NCI-H69 (cell line): ENCODE data around the gene RYR3.
"Not testable (repeated sequence)": the region's sequence is repeated elsewhere in the genome, so short reads cannot be mapped to it uniquely, and the experiment has no call there.

Experiments used
- DNase-seq: peaks from one replicate; lab custom pipeline; 2025; lab: John Stamatoyannopoulos, UW

RYR3 gene

DNA sequence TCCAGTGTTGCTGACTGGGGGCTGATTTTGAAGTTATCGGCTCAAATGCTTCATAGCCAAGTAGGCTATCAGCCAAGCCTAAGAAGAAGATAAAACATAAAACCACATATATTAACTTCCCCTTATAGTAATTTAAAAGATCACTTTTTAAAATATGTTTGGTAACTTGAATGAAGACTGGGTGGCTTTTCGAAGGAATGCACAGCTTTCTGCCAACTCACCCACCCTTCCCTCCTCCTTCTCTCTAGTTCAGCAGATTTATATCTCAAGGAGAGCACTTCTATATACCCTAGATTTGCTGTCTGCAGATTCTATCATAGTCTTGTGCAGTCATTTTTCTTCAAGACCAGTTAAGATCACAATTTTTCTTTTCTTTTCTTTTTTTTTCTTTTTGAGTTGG is 468.1 kb downstream of the RYR3 start:
- no peak for DNase-seq

DNA sequence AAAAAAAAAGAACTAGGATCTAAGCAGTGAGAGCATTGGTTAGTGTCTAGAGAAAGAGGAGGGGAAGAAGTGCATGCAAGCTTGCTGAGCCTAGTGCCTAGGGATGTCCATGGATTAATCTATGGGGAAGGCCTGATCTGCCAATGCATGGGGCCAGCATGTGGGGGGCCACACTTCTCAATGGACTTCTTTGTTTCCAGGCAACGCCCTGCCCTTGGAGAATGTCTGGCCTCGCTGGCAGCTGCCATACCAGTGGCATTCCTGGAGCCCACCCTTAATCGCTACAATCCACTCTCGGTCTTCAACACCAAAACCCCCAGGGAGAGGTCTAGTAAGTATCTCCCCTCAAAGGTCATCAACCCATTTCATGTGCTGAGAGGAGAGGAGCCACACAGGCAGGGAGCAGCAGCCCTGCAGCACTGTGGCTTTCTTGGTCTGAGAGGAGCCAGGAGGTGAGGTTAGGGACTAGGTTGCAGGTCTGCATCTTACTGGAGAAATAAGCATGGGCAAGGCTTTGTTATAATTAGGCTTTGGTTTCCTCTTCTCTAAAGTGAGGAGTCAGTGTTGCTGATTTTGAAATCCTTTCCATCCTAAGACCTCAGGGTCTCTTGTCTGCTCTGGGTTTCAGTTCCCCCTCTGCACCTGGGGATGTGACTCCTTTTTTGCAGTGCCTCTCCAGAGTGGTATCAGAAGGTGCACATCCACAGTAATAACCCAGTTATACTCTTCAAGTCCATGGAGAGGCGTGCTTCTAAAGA is 469.4 kb downstream of the RYR3 start:
- DNase-seq, result no peak

DNA sequence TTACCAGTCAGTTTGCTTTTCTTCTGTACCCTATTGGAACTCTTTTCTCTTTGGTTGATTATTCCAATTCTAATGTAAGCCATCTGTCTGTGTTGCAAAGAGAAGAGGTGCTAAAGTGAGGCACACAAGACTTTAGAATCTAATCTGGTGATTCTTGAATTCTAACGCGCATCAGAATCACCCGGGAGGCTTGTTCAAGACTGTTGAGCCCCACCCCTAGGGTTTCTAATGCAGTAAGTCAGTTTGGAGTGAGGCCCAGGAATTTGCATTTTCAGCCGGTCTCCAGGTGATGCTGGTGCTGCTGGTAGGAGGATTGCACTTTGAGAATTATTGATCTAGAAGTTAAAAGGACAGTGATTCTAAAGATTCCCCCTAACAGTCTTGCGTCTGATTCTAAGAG is 472.2 kb downstream of the RYR3 start:
- DNase-seq, result no peak

DNA sequence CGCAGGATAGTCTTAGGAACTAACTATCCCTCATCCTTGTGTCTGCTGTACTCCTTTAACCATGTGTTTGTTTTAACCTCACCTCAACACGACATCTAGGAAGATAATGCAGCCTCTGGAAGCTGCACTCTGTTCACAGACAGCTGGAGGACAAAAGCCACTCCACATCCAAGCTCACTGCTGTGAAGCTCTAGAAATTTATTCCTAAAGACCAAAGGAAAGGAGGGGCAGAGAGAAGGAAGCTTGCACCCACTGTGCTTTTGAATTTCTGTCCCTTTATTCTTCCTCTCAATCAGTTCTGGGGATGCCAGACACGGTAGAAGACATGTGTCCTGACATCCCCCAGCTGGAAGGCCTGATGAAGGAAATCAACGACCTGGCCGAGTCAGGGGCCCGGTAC is 474.6 kb downstream of the RYR3 start:
- no peak for DNase-seq

DNA sequence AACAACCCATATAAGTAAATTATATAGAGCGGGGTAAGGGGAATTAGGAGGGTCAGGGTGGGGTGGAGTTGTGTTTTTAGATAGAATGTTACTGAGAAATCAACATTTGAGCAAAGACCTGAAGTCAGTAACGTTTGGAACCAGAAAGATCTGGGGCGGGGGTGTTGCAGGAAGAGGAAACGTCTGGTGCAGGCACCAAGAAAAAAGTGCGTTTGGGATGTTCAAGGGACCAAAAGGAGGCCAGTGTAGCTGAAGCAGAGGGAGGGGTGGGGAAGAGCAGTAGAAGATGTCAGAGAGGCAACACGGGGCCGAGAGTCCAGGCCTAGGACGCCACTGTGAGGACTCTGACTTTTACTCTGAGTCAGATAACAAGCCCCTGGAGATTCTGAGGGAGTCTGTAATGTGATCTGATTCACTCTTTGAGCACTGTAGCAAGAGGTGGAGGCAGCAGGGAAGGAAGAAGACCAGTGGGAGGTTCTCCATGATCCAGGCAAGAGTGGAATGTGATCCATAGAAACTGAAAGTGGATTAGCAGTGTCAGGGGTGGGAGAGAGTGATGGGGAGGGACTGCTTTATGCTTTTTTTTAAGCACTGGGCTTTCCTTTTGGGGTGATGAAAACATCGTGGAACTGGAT is 478.3 kb downstream of the RYR3 start:
- no peak for DNase-seq

DNA sequence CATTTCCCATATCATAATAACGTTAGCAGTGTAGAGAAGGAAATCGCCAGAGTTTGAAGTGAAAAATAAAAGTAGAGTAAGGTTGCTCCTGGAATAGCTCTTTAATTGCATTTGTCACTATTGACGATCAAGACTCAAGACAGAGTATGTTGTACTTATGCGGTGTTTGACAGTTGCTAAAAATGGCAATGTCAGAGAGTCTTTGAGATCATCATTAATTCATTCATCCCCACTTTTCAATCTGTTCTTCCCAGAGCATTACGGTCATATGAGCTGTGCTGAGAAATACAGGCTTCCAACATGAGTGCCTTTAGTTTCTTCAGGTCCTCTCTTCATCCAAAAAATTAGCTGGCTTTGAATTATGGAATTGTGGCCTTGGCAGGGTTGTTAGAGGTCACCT is 483.7 kb downstream of the RYR3 start:
- DNase-seq, result no peak

DNA sequence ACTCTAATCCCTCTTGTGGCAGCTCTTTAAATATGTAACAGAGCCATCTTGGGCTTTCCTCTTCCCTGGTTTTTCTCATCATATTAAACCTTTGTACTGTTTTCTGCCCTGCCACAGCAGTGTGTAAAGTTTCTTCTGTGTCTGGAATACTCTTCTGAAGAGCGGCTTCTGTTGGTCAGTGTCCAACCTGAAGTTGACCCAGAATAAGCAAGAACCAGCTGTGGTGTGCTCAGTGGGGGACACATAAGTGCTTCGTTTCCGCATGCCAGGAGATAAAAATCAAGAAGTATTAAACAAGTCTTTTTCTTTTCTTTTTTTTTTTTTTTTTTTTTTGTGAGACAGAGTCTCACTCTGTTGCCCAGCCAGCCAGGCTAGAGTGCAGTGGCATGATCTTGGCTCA is 484.3 kb downstream of the RYR3 start:
- DNase-seq, result no peak

DNA sequence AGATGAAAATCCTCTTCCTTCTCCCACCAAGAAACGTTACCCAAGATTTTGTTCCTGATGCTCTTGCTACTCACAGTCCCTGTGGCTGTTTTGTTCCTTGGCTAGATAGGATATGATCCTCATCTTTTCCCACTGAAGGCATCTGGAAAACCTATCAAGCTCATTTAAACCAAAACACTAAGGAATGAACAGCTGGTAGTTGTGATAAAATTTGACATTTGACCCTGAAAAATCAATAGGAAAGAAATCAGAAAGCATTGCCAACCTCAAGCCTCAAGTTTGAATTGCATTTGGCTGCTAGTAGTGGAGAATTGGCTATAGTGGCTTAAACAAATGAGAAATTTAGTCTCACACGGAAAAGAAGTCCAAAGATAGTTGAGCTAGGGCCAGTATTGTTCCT is 486.9 kb downstream of the RYR3 start:
- DNase-seq, result no peak

DNA sequence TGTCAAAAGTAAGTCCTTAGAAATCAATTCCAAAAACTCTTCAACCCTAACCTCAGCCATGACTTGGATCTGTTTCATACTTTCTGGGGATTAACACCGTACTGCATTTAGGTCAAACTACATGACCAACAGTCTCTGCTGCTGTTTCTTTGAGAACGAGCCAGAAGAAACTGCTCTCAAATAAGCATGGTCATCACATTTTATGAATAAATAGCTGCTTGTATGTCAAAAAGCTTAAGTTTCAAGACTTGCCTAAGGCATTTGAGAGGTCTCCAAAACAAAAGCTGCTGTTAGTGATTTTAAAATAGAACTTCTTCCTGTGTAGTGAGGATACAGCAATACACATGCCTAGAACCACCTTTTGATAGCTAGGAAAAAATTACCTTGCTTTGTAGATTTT is 491.2 kb downstream of the RYR3 start:
- DNase-seq, result no peak

DNA sequence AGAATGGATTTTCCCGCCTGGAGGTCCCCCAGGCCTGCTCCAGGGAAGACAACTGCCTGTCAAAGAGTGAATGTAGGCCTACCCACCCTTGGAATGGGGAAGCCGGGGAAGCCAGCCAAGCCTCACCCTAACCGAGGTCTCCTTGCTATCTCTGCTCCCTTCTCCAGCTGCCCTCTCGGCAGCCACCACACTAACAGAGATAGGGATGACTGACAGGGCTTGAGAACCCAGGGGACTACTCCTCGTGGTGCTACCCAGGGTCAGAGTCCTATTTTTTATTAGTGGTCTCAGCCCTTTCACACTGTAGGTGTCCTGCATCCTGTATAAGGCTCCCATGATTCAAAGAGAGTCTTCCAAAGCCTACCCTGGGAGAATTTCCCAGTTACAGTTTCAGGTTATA is 496.9 kb downstream of the RYR3 start:
- DNase-seq, result no peak

DNA sequence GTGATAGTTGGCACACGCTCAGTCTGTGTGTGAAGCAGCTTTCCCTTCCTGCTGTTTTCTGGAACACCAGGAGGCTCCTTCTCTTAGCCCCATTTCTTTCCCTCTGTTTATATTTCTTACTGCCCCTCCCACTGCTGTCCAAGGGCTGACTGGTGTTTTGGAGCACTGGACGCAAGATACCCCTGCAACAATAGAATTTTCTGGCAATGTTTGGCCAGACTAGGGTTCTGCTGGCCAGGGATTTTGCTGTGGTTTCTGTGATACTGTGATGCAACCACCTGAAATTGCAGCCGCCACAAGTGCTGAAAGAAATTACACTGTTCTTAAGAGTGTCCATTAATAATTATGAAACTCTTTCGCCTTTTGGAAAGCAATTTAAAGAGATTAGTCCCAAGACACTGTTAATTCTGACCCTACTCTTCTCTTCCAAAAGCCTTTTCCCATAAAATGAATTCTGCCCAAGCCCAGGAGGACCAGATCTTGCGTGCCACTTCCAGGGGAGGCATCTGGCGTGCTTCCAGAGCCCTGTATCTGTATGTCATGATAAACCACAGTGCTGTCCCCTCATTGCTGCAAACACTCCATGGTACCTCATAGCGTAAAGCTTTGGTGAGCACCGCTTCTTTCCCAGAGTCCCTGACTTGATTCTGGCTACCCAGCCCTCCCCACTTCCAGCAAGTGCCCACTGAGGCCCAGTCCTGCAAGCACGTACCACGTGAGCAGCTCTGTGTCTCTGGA is 498.1 kb downstream of the RYR3 start:
- DNase-seq, result no peak

DNA sequence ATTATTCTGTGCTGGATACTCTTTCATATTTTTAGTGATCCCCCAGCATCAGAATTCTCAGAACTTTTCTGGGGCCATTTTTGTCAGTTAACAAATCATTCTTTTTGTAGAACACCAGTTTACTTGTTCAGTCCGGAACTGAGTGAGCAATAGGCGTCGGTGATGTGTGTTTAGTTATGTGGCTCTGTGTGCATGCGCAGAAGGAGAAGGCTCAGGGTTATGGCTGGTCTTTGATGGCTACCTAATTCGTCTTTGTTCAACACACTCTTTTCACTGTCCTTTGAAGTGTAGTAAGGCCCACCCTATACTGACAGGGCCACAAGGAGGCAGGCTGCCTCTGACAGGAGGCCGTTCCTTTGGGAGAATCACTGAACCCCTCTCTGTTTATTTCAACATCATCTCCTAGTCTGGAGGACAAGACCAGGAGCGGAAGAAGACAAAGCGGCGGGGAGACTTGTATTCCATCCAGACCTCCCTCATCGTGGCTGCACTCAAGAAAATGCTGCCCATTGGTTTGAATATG is 499.4 kb downstream of the RYR3 start:
- DNase-seq, result no peak

DNA sequence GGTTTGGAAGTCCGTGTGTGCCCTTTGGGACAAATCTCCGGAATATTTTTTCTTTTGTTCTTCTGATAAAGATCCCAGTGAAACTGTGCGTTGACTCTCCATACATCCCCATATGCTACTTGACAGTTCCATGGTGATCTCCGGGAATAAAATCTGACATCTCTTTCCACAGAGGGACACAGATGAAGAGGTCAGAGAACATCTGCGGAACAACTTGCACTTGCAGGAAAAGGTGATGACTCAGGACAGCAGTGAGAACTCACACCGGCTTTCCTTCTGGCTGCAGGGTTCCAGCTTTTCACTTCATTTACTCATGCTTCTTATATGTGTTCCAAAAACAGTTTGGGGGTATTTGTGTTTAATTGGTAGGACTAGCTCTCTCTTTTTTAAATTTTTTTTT is 500.0 kb downstream of the RYR3 start:
- DNase-seq, result no peak

DNA sequence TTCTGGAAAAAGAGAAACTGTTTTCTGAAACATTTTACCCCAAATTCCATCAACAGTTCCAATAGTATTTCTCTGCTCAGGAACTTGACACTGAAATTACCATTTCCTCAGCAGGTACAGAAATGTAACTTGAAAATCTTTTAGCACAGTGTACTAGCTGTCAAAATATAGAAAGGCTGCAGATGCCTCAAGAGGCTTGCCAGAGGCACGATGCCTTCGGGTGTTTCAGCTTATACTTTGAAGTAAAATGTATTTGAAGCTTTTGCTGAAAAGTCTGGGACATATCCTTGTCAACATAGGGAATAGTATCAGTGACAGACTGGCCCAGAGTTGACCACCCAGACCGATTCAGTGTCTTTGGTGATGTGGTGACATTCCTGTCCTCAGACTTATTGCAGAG is 503.1 kb downstream of the RYR3 start:
- no peak for DNase-seq

DNA sequence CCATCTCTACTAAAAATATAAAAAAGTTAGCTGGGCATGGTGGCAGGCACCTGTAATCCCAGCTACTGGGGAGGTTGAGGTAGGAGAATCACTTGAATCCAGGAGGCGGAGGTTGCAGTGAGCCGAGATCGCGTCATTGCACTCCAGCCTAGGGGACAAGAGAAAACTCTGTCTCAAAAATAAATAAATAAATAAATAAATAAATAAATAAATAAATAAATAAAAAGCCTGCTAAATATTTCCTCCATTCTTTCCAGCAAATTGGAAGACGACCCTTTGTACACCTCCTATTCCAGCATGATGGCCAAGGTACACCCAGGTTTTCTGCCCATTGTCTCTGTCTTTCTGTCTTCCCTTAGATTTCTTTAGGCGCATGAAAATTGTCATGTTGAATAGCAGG is 508.7 kb downstream of the RYR3 start:
- not testable (repeated sequence) for DNase-seq

DNA sequence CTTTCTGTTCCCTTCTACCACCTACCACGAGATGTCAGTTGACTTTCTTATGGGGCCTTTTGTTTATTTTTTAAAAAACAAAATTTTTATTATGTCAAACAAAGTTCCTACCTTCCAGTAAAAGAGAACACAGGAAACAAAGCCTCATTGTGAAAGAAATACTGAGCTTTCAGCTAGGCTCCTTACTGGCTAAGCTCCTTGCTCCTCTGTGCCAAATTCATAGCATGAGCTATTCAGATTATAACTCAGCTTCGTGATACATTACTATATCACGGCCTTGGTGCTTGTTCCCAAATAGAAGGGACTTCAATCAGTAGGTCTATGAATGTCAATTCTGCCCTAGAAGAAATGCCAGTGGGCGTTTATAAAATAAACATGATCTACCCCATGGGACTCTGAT is 511.7 kb downstream of the RYR3 start:
- no peak for DNase-seq

DNA sequence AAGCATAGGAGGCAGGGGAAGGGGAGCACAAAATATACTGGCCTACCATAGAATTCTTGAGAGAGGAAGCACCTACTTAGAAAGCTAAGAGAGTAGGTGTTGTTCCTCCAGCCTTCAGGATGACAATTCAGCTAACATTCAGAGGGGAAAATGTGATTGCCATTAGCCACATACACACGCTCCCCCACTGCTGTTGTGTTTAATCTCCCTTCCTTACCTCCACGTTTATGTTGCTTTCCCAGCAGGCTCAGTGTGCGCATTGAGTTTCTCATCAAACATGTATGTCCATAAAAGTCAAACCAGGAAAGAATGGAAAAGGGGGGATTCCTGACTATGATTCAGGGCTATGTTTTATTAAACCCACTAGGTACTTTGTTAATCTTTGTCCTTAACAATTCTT is 512.4 kb downstream of the RYR3 start:
- no peak for DNase-seq

DNA sequence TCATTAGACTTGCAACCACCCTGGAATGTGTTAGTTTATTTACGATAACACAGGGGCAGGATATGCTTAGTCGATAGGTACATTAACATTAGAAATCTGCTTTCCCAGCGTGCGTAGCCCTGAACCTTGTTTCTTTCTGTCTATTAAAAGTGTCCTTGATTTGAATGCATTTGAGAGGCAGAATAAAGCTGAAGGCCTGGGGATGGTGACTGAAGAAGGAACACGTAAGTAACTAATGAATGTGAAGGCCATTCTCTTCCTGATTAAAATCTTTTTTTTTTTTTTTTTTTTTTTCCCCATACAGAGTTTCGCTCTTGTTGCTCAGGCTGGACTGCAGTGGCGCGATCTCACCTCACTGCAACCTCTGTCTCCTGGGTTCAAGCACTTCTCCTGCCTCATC is 514.7 kb downstream of the RYR3 start:
- no peak for DNase-seq

DNA sequence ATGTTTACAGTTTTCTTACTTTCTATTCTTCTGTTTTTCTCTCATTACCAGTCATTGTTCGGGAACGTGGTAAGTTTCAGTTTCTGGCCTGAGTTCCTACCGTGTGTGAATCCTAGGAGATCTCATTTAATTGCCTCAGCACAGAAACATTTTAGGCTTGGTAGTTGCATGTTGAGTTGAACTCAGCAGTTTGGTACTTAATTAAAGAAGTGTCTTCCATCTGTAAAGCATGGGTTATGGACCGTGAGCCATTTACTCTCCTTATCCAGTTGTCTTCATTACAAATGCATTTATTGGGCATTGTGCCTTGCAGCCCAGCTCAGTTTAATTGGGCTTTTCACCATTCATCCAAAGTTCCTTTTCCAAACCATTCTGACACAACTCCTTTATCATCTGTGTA is 515.4 kb downstream of the RYR3 start:
- no peak for DNase-seq

DNA sequence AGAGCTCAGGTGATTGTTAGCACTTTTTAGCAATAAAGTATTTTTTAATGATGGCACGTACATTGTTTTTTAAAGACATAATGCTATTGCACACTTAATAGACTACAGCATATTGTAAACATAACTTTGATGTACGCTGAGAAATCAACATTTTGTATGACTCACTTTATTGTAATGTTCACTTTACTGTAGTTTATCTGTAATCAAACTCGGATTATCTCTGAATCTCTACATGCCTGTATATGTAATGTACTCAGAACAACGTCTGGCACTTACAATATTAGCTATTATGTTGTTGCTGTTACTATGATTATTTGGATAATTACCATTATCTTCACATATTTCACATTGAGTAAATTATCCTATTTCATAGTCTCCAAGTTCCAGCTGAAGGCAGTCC is 519.6 kb downstream of the RYR3 start:
- no peak for DNase-seq

DNA sequence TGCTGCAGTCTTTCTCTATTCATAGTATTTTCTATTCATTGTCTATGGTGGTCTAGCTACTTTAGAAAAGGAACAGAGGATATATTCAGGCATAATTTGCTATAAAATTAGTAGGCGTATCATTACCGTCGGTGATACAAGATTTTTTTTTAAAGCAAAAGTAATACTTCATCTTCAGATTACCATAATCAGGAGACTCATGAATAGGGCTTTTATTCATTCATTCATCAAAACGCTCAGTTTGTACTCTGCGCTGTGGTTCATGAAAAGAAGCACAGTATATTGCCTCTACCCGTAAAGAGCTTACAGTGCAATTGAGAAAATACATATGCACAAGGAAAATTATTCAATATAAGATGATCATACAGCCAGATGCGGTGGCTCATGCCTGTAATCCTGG is 520.9 kb downstream of the RYR3 start:
- no peak for DNase-seq

DNA sequence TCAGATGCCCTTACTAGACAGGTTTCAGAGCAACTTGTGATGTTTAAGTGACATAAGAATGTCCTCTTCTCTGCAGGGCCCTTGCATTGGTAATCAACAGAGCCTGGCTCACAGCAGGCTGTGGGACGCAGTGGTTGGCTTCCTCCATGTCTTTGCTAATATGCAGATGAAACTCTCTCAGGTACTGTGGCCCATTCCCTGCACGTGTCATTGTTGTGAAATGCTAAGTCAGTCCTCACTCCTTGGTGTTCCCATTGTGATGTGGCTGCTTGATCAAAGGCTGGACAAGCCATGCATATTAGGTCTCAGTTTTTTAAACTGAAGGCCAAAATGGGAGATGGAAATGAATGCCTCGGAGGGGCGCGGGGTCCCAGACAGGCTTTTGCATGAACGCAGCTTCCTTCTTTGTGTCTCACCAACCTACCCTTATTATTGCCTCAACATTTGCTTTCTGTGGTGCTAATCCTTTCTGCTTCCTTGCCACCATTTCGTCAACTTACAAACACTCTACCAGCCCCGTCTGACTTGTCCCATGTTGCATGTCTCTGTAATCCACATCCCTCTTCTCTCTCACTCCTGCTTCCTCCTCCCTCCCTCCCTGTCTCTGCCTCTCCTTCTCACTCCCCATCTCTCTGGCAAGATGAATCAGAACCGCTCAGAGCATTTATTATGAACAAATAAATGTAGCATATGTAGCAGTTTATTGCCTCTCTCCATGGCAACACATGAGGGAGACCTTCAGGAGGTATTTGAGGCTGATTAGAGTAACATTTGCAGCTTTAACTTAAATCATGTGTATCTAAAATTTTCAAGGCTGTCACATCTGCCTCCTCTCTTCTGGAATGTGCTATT is 524.4 kb downstream of the RYR3 start:
- no peak for DNase-seq
